A673 (cell line): ENCODE data around the gene PEX26. TPM values are rescaled to one million over a fixed set of nuclear protein-coding genes. Genes with fewer than 3 reads are reported as not detected.
"Not testable (repeated sequence)": the region's sequence is repeated elsewhere in the genome, so short reads cannot be mapped to it uniquely, and the experiment has no call there.

Experiments used
- BruUV-seq: library from RNA; stranded (reverse); fragments of 400-500 nt; replicated peaks from 2 replicates; lab custom pipeline; 2021; lab: Mats Ljungman, UMichigan
- CTCF ChIA-PET: fragments of 300-600 bp; sonication (Branson Sonifier 250); formaldehyde crosslinking; loops from one replicate; lab custom pipeline; 2022; ENCODE audit warnings: antibody characterized with exemption; lab: Charles Lee
- POLR2A ChIA-PET: fragments of 300-600 bp; sonication (Branson Sonifier 250); formaldehyde crosslinking; loops from one replicate; lab custom pipeline; 2022; ENCODE audit warnings: antibody characterized with exemption; ENCODE audit not compliant: low non-redundant PET; lab: Charles Lee
- DNase-seq: peaks from one replicate; pipeline ENCODE4 v3.0.0-alpha.2; 2015; ENCODE audit warnings: low spot score
- H3K27ac ChIP-seq: fragments of 200-600 bp; sonication (generic); 2 replicates; pipeline ENCODE4 v1.5.1; 2016; ENCODE audit warnings: mixed run types, low read depth, mild to moderate bottlenecking, mixed read lengths, antibody characterized with exemption, low read length; ENCODE audit not compliant: poor library complexity, severe bottlenecking
- H3K27me3 ChIP-seq: fragments of 200-600 bp; sonication (generic); replicated peaks from 2 replicates; pipeline ENCODE4 v1.6.1; 2017; ENCODE audit warnings: mixed run types, low read depth, mild to moderate bottlenecking, mixed read lengths, antibody characterized with exemption, low read length; ENCODE audit not compliant: insufficient read depth, poor library complexity
- H3K36me3 ChIP-seq: fragments of 200-600 bp; sonication (generic); 2 replicates; pipeline ENCODE4 v1.6.1; 2016; ENCODE audit warnings: mixed run types, mild to moderate bottlenecking, mixed read lengths, antibody characterized with exemption, low read length; ENCODE audit not compliant: insufficient read depth, poor library complexity, severe bottlenecking
- H3K4me1 ChIP-seq: fragments of 200-600 bp; sonication (generic); 2 replicates; pipeline ENCODE4 v1.6.1; 2017; ENCODE audit warnings: mixed run types, mild to moderate bottlenecking, mixed read lengths, antibody characterized with exemption, low read length; ENCODE audit not compliant: insufficient read depth, poor library complexity, severe bottlenecking
- H3K4me3 ChIP-seq: fragments of 200-600 bp; sonication (generic); 2 replicates; pipeline ENCODE4 v1.5.1; 2016; ENCODE audit warnings: low read depth, mixed run types, mild to moderate bottlenecking, mixed read lengths, low read length; ENCODE audit not compliant: poor library complexity, severe bottlenecking
- H3K9me3 ChIP-seq: fragments of 200-600 bp; sonication (generic); 2 replicates; pipeline ENCODE4 v1.6.1; 2016; ENCODE audit warnings: mixed run types, low read depth, mild to moderate bottlenecking, mixed read lengths, antibody characterized with exemption, low read length; ENCODE audit not compliant: poor library complexity, severe bottlenecking
- EZH2 ChIP-seq: fragments of 200-600 bp; sonication (generic); IDR thresholded peaks from 2 replicates; pipeline ENCODE4 v1.6.1; 2017; ENCODE audit warnings: borderline replicate concordance, low read depth, mild to moderate bottlenecking, mixed read lengths, antibody characterized with exemption, low read length; ENCODE audit not compliant: poor library complexity, severe bottlenecking
- intact Hi-C: fragments of 100-400 bp; cut with micrococcal nuclease; formaldehyde crosslinking; loops from one replicate; pipeline ENCODE4 v1.10.0; 2022; ENCODE audit not compliant: unreplicated experiment
- total RNA-seq: library from RNA; stranded (reverse); gene quantifications from 2 replicates; pipeline ENCODE4 v1.2.3, GENCODE V29; 2021
- TF ChIP-seq, protein P1 (sequence below): fragments of 300-800, 200-600 bp; sonication (generic); conservative IDR thresholded peaks from 2 replicates; pipeline ENCODE4 v1.5.1; 2017; ENCODE audit warnings: low read depth, mild to moderate bottlenecking, antibody characterized with exemption, low read length, moderate library complexity, mixed read lengths

PEX26 gene
- total RNA-seq, 1 experiment from 2014 or later: 36.9 TPM

DNA sequence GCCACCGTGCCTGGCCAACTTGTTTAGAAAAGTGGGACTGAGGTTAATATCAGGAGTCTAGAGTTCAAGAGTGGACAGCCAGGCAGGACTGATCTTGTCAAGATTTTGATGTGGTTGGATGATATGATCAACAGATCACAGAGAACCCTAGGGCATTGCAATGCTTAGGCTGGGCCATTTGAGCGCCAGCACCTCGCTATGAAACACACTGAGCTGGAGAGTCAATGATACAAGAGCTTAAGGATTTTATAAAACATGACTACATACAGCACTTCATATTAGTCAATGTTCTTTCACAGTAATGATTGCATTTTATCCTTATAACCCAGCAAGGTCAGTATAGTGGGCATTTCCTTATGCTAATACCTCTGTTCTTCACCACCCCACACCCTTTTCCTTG, 15.4 kb upstream of the PEX26 start:
- Histone ChIP-seq H3K4me1 (peaks cover 9% of the 10 kb centered on the region), H3K36me3 (no peaks in the 10 kb centered on the region), H3K9me3 (no peaks in the 10 kb centered on the region), H3K4me3 (no peak overlapping the region), H3K27me3 (no peaks in the 10 kb centered on the region), H3K27ac (peak overlapping the region; percentile 55)
- ChIA-PET CTCF (interaction anchor here (1.7 kb wide), 1 partner anchor 13 kb away, joined by 6 read pairs; no protein-coding TSS in a partner anchor), POLR2A (no interaction called here)
- TF ChIP-seq, protein P1, sequence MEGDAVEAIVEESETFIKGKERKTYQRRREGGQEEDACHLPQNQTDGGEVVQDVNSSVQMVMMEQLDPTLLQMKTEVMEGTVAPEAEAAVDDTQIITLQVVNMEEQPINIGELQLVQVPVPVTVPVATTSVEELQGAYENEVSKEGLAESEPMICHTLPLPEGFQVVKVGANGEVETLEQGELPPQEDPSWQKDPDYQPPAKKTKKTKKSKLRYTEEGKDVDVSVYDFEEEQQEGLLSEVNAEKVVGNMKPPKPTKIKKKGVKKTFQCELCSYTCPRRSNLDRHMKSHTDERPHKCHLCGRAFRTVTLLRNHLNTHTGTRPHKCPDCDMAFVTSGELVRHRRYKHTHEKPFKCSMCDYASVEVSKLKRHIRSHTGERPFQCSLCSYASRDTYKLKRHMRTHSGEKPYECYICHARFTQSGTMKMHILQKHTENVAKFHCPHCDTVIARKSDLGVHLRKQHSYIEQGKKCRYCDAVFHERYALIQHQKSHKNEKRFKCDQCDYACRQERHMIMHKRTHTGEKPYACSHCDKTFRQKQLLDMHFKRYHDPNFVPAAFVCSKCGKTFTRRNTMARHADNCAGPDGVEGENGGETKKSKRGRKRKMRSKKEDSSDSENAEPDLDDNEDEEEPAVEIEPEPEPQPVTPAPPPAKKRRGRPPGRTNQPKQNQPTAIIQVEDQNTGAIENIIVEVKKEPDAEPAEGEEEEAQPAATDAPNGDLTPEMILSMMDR: no peak
- no peak for TF ChIP-seq EZH2
- DNase-seq: no peak
- BruUV-seq: no TSS peak
- intact Hi-C loops: loop anchor here (5.0 kb wide), 1 partner anchor 40 kb away; the partner anchor contains the start of gene MICAL3

DNA sequence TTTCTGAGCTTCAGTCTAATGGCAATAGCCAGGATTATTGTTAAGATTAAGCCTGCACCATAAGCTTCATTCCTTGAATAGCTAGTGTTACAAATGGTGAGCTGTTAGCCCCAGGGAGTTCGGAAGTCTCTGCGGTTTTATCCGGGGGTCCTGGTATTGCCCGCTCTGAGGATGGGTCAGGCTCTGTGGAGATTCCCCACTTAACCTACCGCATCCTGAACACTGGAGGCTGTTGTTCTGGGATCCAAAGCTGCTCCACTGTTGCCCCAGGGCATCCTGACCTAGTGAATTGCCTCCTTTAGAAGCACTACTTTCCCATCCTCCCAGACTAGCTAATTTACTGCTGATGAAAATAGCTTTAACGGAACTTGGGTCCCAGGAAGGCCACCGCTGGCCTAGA, 14.5 kb upstream of the PEX26 start:
- DNase-seq: no peak

DNA sequence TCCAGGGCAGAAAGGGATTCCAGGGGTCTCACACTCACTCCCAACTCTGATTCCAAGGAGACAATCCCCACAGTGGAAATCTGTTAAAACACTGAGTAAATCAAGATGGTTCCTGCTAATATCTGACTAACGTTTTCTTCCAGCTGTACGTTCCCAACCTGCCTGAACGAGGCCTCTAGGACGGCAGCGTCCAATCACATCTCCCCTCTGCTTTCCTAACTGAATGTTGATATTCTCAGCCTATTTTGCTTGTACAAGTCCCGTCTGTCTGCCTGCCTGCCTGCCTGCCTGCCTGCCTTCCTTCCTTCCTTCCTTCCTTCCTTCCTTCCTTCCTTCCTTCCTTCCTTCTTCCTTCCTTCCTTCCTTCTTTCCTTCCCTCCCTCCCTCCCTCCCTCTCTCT, 14.1 kb upstream of the PEX26 start:
- H3K4me1 ChIP-seq, H3K9me3 ChIP-seq, H3K27me3 ChIP-seq, BruUV-seq, POLR2A ChIA-PET, H3K36me3 ChIP-seq, H3K4me3 ChIP-seq: not testable (repeated sequence)
- peak; percentile 65 for DNase-seq
- peak overlapping the region; percentile 55 for H3K27ac ChIP-seq
- intact Hi-C loops: loop anchor here (5.0 kb wide), 1 partner anchor 41 kb away; the partner anchor contains the start of gene MICAL3
- CTCF ChIA-PET: interaction anchor here (1.7 kb wide), 1 partner anchor 12 kb away, joined by 6 read pairs; no protein-coding TSS in a partner anchor

More for the DNA sequence above, 14.5 kb upstream of the PEX26 start:
- Histone ChIP-seq H3K27ac (peak overlapping the region; percentile 55), H3K4me1 (peaks cover 9% of the 10 kb centered on the region), H3K36me3 (no peaks in the 10 kb centered on the region), H3K27me3 (no peaks in the 10 kb centered on the region), H3K9me3 (no peaks in the 10 kb centered on the region), H3K4me3 (no peak overlapping the region)
- POLR2A ChIA-PET: no interaction called here
- intact Hi-C loops: loop anchor here (5.0 kb wide), 1 partner anchor 41 kb away; the partner anchor contains the start of gene MICAL3
- CTCF ChIA-PET: interaction anchor here (1.7 kb wide), 1 partner anchor 13 kb away, joined by 6 read pairs; no protein-coding TSS in a partner anchor
- no TSS peak for BruUV-seq
- no peak for TF ChIP-seq EZH2
- TF ChIP-seq, protein P1: no peak

DNA sequence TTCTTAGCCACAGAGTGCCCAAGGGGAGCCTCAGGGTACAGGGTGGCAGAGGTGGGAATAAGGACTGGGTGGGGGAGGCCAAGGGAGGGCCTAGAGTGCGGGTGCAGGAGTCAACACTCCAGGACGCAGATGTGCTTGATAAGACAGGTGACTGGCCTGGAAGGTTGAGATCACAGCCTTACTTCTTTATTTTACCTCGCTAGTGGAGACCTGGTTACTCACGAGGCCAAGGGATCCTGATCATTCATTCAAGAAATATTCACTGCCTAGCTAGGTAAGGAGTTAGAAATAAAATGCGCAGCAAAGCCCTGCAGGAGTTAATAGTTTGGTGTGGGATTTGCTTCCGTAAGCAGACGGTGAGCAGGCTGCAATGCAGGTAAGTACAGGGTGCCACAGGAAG, 13.2 kb upstream of the PEX26 start:
- ChIA-PET CTCF (no interaction called here), POLR2A (no interaction called here)
- no peak for DNase-seq
- Histone ChIP-seq H3K27me3 (no peaks in the 10 kb centered on the region), H3K36me3 (no peaks in the 10 kb centered on the region), H3K4me3 (no peak overlapping the region), H3K9me3 (no peaks in the 10 kb centered on the region), H3K27ac (no peak overlapping the region), H3K4me1 (peaks cover 9% of the 10 kb centered on the region)
- BruUV-seq: no TSS peak
- intact Hi-C loops: loop anchor here (5.0 kb wide), 1 partner anchor 42 kb away; the partner anchor contains the start of gene MICAL3
- no peak for TF ChIP-seq EZH2
- TF ChIP-seq, protein P1: no peak
